GM20431 (cell line): Measurements from ENCODE around the gene ZNF286A.
"Not testable (repeated sequence)": the region's sequence is repeated elsewhere in the genome, so short reads cannot be mapped to it uniquely, and the experiment has no call there.

ENCODE experiments used
- in situ Hi-C: fragments of 300-500 bp; cut with MseI, MboI; formaldehyde crosslinking; loops from one replicate; pipeline ENCODE4 v1.15.0; 2020; ENCODE audit warnings: low sequenced_read_pairs; ENCODE audit not compliant: unreplicated experiment

The ZNF286A gene

GRCh38 chr17:15687494-15687893 is 12.1 kb upstream of the ZNF286A start:
- in situ Hi-C loops, result not testable (repeated sequence)

GRCh38 chr17:15698967-15699366 is 585 bp upstream of the ZNF286A start:
- in situ Hi-C loops, result not testable (repeated sequence)

GRCh38 chr17:15699937-15700336 is 385 bp downstream of the ZNF286A start:
- in situ Hi-C loops, result not testable (repeated sequence)

GRCh38 chr17:15704239-15704638 is 4.7 kb downstream of the ZNF286A start:
- in situ Hi-C loops, result not testable (repeated sequence)

- in situ Hi-C loops, result not testable (repeated sequence)
Observed at GRCh38 chr17:15704813-15705212, 5.3 kb downstream of the ZNF286A start.

GRCh38 chr17:15708879-15709278 is 9.3 kb downstream of the ZNF286A start:
- in situ Hi-C loops, result not testable (repeated sequence)

- in situ Hi-C loops, result not testable (repeated sequence)
Observed at GRCh38 chr17:15716601-15717563, 17.3 kb downstream of the ZNF286A start.

- in situ Hi-C loops, result not testable (repeated sequence)
Observed at GRCh38 chr17:15730535-15730934, 31.0 kb downstream of the ZNF286A start.

- in situ Hi-C loops, result not testable (repeated sequence)
Observed at GRCh38 chr17:15731900-15732299, 32.3 kb downstream of the ZNF286A start, which contains the start of gene TBC1D26. TSS of gene TBC1D26 (plus strand) at chr17:15732283. CDS start at chr17:15735349, 3,066 bp downstream.

GRCh38 chr17:15733174-15733789 is 33.7 kb downstream of the ZNF286A start:
- in situ Hi-C loops, result not testable (repeated sequence)

GRCh38 chr17:15736578-15736977 is 37.0 kb downstream of the ZNF286A start:
- in situ Hi-C loops, result not testable (repeated sequence)

GRCh38 chr17:15738066-15738465 is 38.5 kb downstream of the ZNF286A start:
- in situ Hi-C loops, result no loop called here

- in situ Hi-C loops, result not testable (repeated sequence)
Observed at GRCh38 chr17:15739259-15739658, 39.7 kb downstream of the ZNF286A start.

GRCh38 chr17:15740041-15740440 is 40.5 kb downstream of the ZNF286A start:
- in situ Hi-C loops, result not testable (repeated sequence)

- in situ Hi-C loops, result no loop called here
Observed at GRCh38 chr17:15740570-15741120, 41.1 kb downstream of the ZNF286A start.

GRCh38 chr17:15741624-15742023 is 42.1 kb downstream of the ZNF286A start:
- in situ Hi-C loops, result no loop called here

- in situ Hi-C loops, result no loop called here
Observed at GRCh38 chr17:15742051-15742795, 42.7 kb downstream of the ZNF286A start.

GRCh38 chr17:15742921-15743320 is 43.4 kb downstream of the ZNF286A start:
- in situ Hi-C loops, result no loop called here

GRCh38 chr17:15744074-15744676 is 44.6 kb downstream of the ZNF286A start:
- in situ Hi-C loops, result no loop called here

- in situ Hi-C loops, result no loop called here
Observed at GRCh38 chr17:15744885-15745284, 45.3 kb downstream of the ZNF286A start.
